ENCODE results near the gene HMOX1.

DNA sequence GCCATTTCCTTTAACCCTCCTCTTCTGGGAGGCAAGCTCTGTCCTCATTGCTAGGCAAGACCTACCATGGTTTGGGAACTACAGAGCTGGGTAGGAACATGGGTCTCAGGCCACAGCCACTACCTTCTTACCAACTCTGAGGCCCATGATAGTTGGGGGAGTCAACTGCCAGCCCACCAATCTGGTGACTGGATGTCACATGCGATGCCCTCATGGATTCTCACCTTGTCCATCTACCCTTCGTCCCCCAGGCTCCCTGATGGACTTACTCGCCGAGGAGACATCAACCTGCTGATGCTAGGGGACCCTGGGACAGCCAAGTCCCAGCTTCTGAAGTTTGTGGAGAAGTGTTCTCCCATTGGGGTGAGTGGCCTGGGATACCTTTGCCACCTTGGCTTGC lies 32.7 kb downstream of the HMOX1 start:
- TF ChIP-seq, protein P1, sequence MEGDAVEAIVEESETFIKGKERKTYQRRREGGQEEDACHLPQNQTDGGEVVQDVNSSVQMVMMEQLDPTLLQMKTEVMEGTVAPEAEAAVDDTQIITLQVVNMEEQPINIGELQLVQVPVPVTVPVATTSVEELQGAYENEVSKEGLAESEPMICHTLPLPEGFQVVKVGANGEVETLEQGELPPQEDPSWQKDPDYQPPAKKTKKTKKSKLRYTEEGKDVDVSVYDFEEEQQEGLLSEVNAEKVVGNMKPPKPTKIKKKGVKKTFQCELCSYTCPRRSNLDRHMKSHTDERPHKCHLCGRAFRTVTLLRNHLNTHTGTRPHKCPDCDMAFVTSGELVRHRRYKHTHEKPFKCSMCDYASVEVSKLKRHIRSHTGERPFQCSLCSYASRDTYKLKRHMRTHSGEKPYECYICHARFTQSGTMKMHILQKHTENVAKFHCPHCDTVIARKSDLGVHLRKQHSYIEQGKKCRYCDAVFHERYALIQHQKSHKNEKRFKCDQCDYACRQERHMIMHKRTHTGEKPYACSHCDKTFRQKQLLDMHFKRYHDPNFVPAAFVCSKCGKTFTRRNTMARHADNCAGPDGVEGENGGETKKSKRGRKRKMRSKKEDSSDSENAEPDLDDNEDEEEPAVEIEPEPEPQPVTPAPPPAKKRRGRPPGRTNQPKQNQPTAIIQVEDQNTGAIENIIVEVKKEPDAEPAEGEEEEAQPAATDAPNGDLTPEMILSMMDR (IDR thresholded peaks at IDR 0.05): no peak
- TF ChIP-seq POLR2A (IDR thresholded peaks at IDR 0.05): no peak
- TF ChIP-seq POLR2AphosphoS5 (IDR thresholded peaks at IDR 0.05; ENCODE audit: insufficient read depth in 1 of 2, low read depth in 1 of 2): no peak

All from vagina (tissue), 2 donors.